ENCODE measurements around the gene KCNMA1. TPM values are rescaled to one million over a fixed set of nuclear protein-coding genes. Genes with fewer than 3 reads are reported as not detected.

KCNMA1 gene
- polyA plus RNA-seq, 1 of the 3 experiments (the other 2 are of a cell fraction) = 107 TPM

DNA sequence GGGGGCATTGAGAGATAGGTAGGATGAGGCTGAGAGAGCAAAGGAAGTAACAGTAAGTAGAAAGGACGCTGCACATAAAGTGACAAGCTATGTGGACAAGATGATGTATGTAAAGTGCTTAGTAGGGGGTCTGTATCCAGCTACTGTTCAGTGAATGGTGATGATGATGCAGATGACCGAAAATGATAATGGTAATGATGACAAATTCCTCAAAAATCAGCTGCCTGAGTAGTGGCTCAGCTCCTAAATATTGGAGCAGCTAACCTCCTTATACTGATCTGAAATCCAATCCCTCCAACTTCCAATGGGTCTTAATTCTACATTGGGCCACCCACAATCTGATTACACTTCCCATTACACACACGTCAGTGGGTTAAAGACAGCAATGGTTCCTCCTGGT lies 27.1 kb upstream of the KCNMA1 start:
- H3K4me3 ChIP-seq (ENCODE audit: low read depth in 2 of 2, low read length in 1 of 2) = no peak overlapping the region
- H3K27me3 ChIP-seq (ENCODE audit: insufficient read depth) = no peaks in the 10 kb centered on the region
- H2AFZ ChIP-seq (ENCODE audit: low read depth) = no peak overlapping the region
- ChIA-PET POLR2A (no interaction called here), CTCF (interaction anchor here (0.7 to 2.4 kb wide), 5 partner anchors 21 to 499 kb away, joined by 3 to 7 read pairs (median 4); no protein-coding TSS in a partner anchor)
- no peaks in the 10 kb centered on the region for H3K36me3 ChIP-seq (replicated peaks in 1 of 2; ENCODE audit: control insufficient read depth in 1 of 2, insufficient read depth in 2 of 2, low read length in 1 of 2)
- no peaks in the 10 kb centered on the region for H3K9me3 ChIP-seq
- DNase-seq = no peak
- H3K4me2 ChIP-seq = no peak overlapping the region
- WGBS (ENCODE audit: low lambda C conversion rate) = 56% methylated on average over 3 of the region's 3 CpGs
- no peaks in the 10 kb centered on the region for H4K20me1 ChIP-seq (ENCODE audit: insufficient read depth)
- TF ChIP-seq RAD21 (IDR thresholded peaks at IDR 0.05; ENCODE audit: low read length) (no peak), FOXJ3 (CRISPR knock-in tag; IDR thresholded peaks at IDR 0.05) (no peak), POLR2AphosphoS5 (IDR thresholded peaks at IDR 0.05; ENCODE audit: low read depth, low read length) (no peak), RFX5 (IDR thresholded peaks at IDR 0.05; ENCODE audit: low read length) (no peak), TEAD4 (IDR thresholded peaks at IDR 0.05; ENCODE audit: borderline replicate concordance, insufficient read depth) (no peak)
- H3K9me2 ChIP-seq = no peaks in the 10 kb centered on the region
- H3K79me2 ChIP-seq (ENCODE audit: insufficient read depth) = no peaks in the 10 kb centered on the region
- no peak overlapping the region for H3K27ac ChIP-seq (ENCODE audit: low read depth in 2 of 2, low read length in 1 of 2)
- H3K4me1 ChIP-seq (ENCODE audit: control insufficient read depth in 1 of 2, insufficient read depth in 2 of 2, low read depth in 1 of 2, low read length in 1 of 2) = no peaks in the 10 kb centered on the region; a peak in 1 of 4 replicates
- no peak overlapping the region for H3K9ac ChIP-seq
- H3F3A ChIP-seq (replicated peaks; ENCODE audit: insufficient read depth) = no peaks in the 10 kb centered on the region

DNA sequence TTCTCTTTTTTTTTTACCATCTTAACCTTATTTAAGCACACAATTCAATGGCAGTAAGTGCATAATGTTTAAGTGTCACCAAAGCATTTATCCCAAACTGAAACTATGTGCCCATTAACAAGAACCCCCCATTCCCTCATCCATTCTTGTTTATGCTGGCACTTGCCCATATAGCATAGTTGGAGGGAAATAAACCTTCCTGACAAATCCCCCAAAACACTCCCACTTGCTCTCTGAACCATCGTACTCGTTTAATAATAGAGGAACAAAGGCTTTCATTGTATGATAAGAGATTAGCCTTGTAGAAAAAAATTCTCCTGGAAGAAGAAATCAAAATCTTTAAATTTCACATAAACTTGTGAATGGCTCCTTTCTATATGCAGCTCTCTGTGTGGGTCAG lies 26.4 kb upstream of the KCNMA1 start:
- Histone ChIP-seq H3K79me2 (ENCODE audit: insufficient read depth) (no peaks in the 10 kb centered on the region), H3K27me3 (ENCODE audit: insufficient read depth) (no peaks in the 10 kb centered on the region), H3K4me2 (no peak overlapping the region), H3K4me1 (ENCODE audit: control insufficient read depth in 1 of 2, insufficient read depth in 2 of 2, low read depth in 1 of 2, low read length in 1 of 2) (no peaks in the 10 kb centered on the region; a peak in 1 of 4 replicates), H2AFZ (ENCODE audit: low read depth) (no peak overlapping the region), H3K4me3 (ENCODE audit: low read depth in 2 of 2, low read length in 1 of 2) (no peak overlapping the region), H4K20me1 (ENCODE audit: insufficient read depth) (no peaks in the 10 kb centered on the region), H3K27ac (ENCODE audit: low read depth in 2 of 2, low read length in 1 of 2) (no peak overlapping the region), H3K9ac (no peak overlapping the region), H3F3A (replicated peaks; ENCODE audit: insufficient read depth) (no peaks in the 10 kb centered on the region), H3K36me3 (replicated peaks in 1 of 2; ENCODE audit: control insufficient read depth in 1 of 2, insufficient read depth in 2 of 2, low read length in 1 of 2) (no peaks in the 10 kb centered on the region), H3K9me2 (no peaks in the 10 kb centered on the region), H3K9me3 (no peaks in the 10 kb centered on the region)
- ChIA-PET POLR2A (no interaction called here), CTCF (interaction anchor here (1.2 to 2.4 kb wide), 4 partner anchors 21 to 498 kb away, joined by 4 to 7 read pairs (median 5); no protein-coding TSS in a partner anchor)
- 71% methylated on average over 2 of the region's 2 CpGs for WGBS (ENCODE audit: low lambda C conversion rate)
- no peak for DNase-seq
- TF ChIP-seq, protein P1, sequence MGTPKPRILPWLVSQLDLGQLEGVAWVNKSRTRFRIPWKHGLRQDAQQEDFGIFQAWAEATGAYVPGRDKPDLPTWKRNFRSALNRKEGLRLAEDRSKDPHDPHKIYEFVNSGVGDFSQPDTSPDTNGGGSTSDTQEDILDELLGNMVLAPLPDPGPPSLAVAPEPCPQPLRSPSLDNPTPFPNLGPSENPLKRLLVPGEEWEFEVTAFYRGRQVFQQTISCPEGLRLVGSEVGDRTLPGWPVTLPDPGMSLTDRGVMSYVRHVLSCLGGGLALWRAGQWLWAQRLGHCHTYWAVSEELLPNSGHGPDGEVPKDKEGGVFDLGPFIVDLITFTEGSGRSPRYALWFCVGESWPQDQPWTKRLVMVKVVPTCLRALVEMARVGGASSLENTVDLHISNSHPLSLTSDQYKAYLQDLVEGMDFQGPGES (IDR thresholded peaks at IDR 0.05; ENCODE audit: low read depth, low read length) = no peak
- TF ChIP-seq, protein P2, sequence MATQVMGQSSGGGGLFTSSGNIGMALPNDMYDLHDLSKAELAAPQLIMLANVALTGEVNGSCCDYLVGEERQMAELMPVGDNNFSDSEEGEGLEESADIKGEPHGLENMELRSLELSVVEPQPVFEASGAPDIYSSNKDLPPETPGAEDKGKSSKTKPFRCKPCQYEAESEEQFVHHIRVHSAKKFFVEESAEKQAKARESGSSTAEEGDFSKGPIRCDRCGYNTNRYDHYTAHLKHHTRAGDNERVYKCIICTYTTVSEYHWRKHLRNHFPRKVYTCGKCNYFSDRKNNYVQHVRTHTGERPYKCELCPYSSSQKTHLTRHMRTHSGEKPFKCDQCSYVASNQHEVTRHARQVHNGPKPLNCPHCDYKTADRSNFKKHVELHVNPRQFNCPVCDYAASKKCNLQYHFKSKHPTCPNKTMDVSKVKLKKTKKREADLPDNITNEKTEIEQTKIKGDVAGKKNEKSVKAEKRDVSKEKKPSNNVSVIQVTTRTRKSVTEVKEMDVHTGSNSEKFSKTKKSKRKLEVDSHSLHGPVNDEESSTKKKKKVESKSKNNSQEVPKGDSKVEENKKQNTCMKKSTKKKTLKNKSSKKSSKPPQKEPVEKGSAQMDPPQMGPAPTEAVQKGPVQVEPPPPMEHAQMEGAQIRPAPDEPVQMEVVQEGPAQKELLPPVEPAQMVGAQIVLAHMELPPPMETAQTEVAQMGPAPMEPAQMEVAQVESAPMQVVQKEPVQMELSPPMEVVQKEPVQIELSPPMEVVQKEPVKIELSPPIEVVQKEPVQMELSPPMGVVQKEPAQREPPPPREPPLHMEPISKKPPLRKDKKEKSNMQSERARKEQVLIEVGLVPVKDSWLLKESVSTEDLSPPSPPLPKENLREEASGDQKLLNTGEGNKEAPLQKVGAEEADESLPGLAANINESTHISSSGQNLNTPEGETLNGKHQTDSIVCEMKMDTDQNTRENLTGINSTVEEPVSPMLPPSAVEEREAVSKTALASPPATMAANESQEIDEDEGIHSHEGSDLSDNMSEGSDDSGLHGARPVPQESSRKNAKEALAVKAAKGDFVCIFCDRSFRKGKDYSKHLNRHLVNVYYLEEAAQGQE (IDR thresholded peaks at IDR 0.05; ENCODE audit: low read depth, low read length) = no peak
- TF ChIP-seq RXRA (IDR thresholded peaks at IDR 0.05; ENCODE audit: borderline replicate concordance, low read depth) (no peak), NRF1 (IDR thresholded peaks at IDR 0.05; ENCODE audit: low read depth, low read length) (no peak), EZH2phosphoT487 (IDR thresholded peaks at IDR 0.05; ENCODE audit: borderline replicate concordance, low read depth) (no peak)
- TF ChIP-seq, protein P3, sequence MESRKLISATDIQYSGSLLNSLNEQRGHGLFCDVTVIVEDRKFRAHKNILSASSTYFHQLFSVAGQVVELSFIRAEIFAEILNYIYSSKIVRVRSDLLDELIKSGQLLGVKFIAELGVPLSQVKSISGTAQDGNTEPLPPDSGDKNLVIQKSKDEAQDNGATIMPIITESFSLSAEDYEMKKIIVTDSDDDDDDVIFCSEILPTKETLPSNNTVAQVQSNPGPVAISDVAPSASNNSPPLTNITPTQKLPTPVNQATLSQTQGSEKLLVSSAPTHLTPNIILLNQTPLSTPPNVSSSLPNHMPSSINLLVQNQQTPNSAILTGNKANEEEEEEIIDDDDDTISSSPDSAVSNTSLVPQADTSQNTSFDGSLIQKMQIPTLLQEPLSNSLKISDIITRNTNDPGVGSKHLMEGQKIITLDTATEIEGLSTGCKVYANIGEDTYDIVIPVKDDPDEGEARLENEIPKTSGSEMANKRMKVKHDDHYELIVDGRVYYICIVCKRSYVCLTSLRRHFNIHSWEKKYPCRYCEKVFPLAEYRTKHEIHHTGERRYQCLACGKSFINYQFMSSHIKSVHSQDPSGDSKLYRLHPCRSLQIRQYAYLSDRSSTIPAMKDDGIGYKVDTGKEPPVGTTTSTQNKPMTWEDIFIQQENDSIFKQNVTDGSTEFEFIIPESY (IDR thresholded peaks at IDR 0.05; ENCODE audit: borderline replicate concordance, low read depth) = no peak
- TF ChIP-seq, protein P4, sequence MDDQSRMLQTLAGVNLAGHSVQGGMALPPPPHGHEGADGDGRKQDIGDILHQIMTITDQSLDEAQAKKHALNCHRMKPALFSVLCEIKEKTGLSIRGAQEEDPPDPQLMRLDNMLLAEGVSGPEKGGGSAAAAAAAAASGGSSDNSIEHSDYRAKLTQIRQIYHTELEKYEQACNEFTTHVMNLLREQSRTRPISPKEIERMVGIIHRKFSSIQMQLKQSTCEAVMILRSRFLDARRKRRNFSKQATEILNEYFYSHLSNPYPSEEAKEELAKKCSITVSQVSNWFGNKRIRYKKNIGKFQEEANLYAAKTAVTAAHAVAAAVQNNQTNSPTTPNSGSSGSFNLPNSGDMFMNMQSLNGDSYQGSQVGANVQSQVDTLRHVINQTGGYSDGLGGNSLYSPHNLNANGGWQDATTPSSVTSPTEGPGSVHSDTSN (IDR thresholded peaks at IDR 0.05) = no peak
- TF ChIP-seq, protein P5, sequence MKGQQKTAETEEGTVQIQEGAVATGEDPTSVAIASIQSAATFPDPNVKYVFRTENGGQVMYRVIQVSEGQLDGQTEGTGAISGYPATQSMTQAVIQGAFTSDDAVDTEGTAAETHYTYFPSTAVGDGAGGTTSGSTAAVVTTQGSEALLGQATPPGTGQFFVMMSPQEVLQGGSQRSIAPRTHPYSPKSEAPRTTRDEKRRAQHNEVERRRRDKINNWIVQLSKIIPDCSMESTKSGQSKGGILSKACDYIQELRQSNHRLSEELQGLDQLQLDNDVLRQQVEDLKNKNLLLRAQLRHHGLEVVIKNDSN (IDR thresholded peaks at IDR 0.05; ENCODE audit: borderline replicate concordance, low read depth) = no peak

All from SK-N-SH (cell line).